GM23338 (cell line): Measurements from ENCODE around the gene MCM3AP.
"Not testable (repeated sequence)": the region's sequence is repeated elsewhere in the genome, so short reads cannot be mapped to it uniquely, and the experiment has no call there.

Experiments used
- CREB1 ChIP-seq: fragments of 250-450 bp; sonication (Bioruptor Pico); IDR thresholded peaks from 2 replicates; pipeline ENCODE4 v1.5.0; 2020; ENCODE audit warnings: low read depth, mild to moderate bottlenecking, moderate library complexity
- CTCF ChIP-seq, 2 experiments: fragments of 200-600 bp in 1 of 2; sonication (generic) in 1 of 2; conservative IDR thresholded peaks; 2 replicates each; pipeline versions ENCODE4 v1.5.1 to v1.6.1; 2016 to 2017; ENCODE audit warnings: antibody characterized with exemption in 2 of 2, low read depth in 2 of 2, mild to moderate bottlenecking in 2 of 2, moderate library complexity in 1 of 2
- ETS1 ChIP-seq: IDR thresholded peaks from 2 replicates; pipeline ENCODE4 v1.6.1; 2016; ENCODE audit warnings: antibody characterized with exemption
- EZH2 ChIP-seq: fragments of 200-600 bp; sonication (generic); IDR thresholded peaks from one replicate; pipeline ENCODE4 v1.8.0; 2017; ENCODE audit warnings: antibody characterized with exemption, mild to moderate bottlenecking, low read depth; ENCODE audit not compliant: unreplicated experiment
- EZH2phosphoT487 ChIP-seq: fragments of 200-600 bp; sonication (generic); IDR thresholded peaks from one replicate; pipeline ENCODE4 v1.8.1; 2018; ENCODE audit warnings: antibody characterized with exemption; ENCODE audit not compliant: unreplicated experiment
- JUNB ChIP-seq: IDR thresholded peaks from one replicate; pipeline ENCODE4 v1.6.1; 2016; ENCODE audit warnings: antibody characterized with exemption; ENCODE audit not compliant: unreplicated experiment
- NANOG ChIP-seq: IDR thresholded peaks from 2 replicates; pipeline ENCODE4 v1.6.1; 2016; ENCODE audit warnings: antibody characterized with exemption, borderline replicate concordance
- POLR2AphosphoS5 ChIP-seq: IDR thresholded peaks from 2 replicates; pipeline ENCODE4 v1.6.1; 2016; ENCODE audit warnings: antibody characterized with exemption, low read depth
- REST ChIP-seq: IDR thresholded peaks from one replicate; pipeline ENCODE4 v1.6.1; 2018; ENCODE audit warnings: antibody characterized with exemption; ENCODE audit not compliant: unreplicated experiment
- STAT1 ChIP-seq: IDR thresholded peaks from one replicate; pipeline ENCODE4 v1.6.1; 2016; ENCODE audit warnings: antibody characterized with exemption; ENCODE audit not compliant: unreplicated experiment
- ZNF114 ChIP-seq: fragments of 250-450 bp; sonication (Bioruptor Pico); IDR thresholded peaks from 2 replicates; pipeline ENCODE4 v1.5.0; 2020; ENCODE audit warnings: mild to moderate bottlenecking, moderate library complexity
- ZNF331 ChIP-seq: fragments of 250-450 bp; sonication (Bioruptor Pico); IDR thresholded peaks from 2 replicates; pipeline ENCODE4 v1.5.0; 2020; ENCODE audit warnings: low read depth, mild to moderate bottlenecking, moderate library complexity

- not testable (repeated sequence) for TF ChIP-seq CTCF (conservative IDR thresholded peaks at IDR 0.05; ENCODE audit: low read depth in 2 of 2); EZH2; EZH2phosphoT487; POLR2AphosphoS5; REST; JUNB; NANOG; CREB1; ZNF114 (CRISPR knock-in tag); ETS1; STAT1; ZNF331 (CRISPR knock-in tag)
Measured at GRCh38 chr21:46223661-46224060, 61.8 kb downstream of the MCM3AP start.
